Astrocyte of the spinal cord (primary cell): ENCODE measurements around the gene HBG1.

Source experiments
- DNase-seq: peaks from one replicate; pipeline ENCODE4 v3.0.0; 2011; ENCODE audit warnings: low read depth, low spot score
- H3K4me3 ChIP-seq: 2 replicates; pipeline ENCODE4 v1.5.1; 2011; ENCODE audit warnings: low read depth, mild to moderate bottlenecking, low read length, moderate library complexity
- CTCF ChIP-seq: IDR thresholded peaks from 2 replicates; pipeline ENCODE4 v1.5.1; 2012; ENCODE audit warnings: low read depth, mild to moderate bottlenecking, low read length, inconsistent platforms
- in situ Hi-C: cut with HindIII; loops from 2 replicates; pipeline ENCODE4 v1.10.0; 2017; ENCODE audit warnings: low sequenced_read_pairs

Gene HBG1

GRCh38 chr11:5223686-5224085 lies 26.0 kb downstream of the HBG1 start:
- no peak for TF ChIP-seq CTCF

GRCh38 chr11:5223146-5223545 lies 26.5 kb downstream of the HBG1 start:
- in situ Hi-C loops: no loop called here
- no peak overlapping the region for H3K4me3 ChIP-seq
- no peak for TF ChIP-seq CTCF
- DNase-seq: no peak

More at GRCh38 chr11:5223686-5224085, 26.0 kb downstream of the HBG1 start:
- no peak for DNase-seq
- H3K4me3 ChIP-seq: no peak overlapping the region
- in situ Hi-C loops: no loop called here

- in situ Hi-C loops: no loop called here
- no peak for DNase-seq
- no peak for TF ChIP-seq CTCF
- H3K4me3 ChIP-seq: no peak overlapping the region
Observed at GRCh38 chr11:5210376-5210885, 39.2 kb downstream of the HBG1 start.

- DNase-seq: peak; percentile 74
- TF ChIP-seq CTCF: peak; percentile 63
- in situ Hi-C loops: no loop called here
- H3K4me3 ChIP-seq: no peak overlapping the region
Observed at GRCh38 chr11:5204787-5205186, 44.9 kb downstream of the HBG1 start.

GRCh38 chr11:5203366-5203765 lies 46.3 kb downstream of the HBG1 start:
- in situ Hi-C loops: no loop called here
- no peak overlapping the region for H3K4me3 ChIP-seq
- TF ChIP-seq CTCF: no peak
- DNase-seq: no peak

GRCh38 chr11:5200582-5200981 lies 49.1 kb downstream of the HBG1 start, which contains the start of gene OR51V1:
OR51V1 (minus strand) TSS chr11:5200682; CDS start chr11:5200682, 0 bp downstream.
- TF ChIP-seq CTCF: no peak

GRCh38 chr11:5198285-5198684 lies 51.4 kb downstream of the HBG1 start:
- DNase-seq: no peak
- no peak for TF ChIP-seq CTCF
- in situ Hi-C loops: no loop called here
- no peak overlapping the region for H3K4me3 ChIP-seq

More at GRCh38 chr11:5200582-5200981, 49.1 kb downstream of the HBG1 start, which contains the start of gene OR51V1:
- H3K4me3 ChIP-seq: no peak within 1 kb of the TSS
- in situ Hi-C loops: no loop called here
- DNase-seq: no peak
